GM12891 (cell line): ENCODE results near the gene RPP38.

ENCODE experiments used
- PAX5 ChIP-seq: IDR thresholded peaks from 2 replicates; pipeline ENCODE4 v1.6.1; 2011; ENCODE audit warnings: low read length, moderate library complexity, mild to moderate bottlenecking; ENCODE audit not compliant: insufficient read depth, severe bottlenecking
- POLR2A ChIP-seq: IDR thresholded peaks from 2 replicates; pipeline ENCODE4 v1.6.1; 2011; ENCODE audit warnings: low read depth, low read length, control low read depth
- POLR2AphosphoS5 ChIP-seq: IDR thresholded peaks from 2 replicates; pipeline ENCODE4 v1.6.1; 2011; ENCODE audit warnings: low read depth, low read length, control low read depth
- SPI1 ChIP-seq: IDR thresholded peaks from 2 replicates; pipeline ENCODE4 v1.6.1; 2011; ENCODE audit warnings: low read depth, low read length, control low read depth
- TAF1 ChIP-seq: IDR thresholded peaks from 2 replicates; pipeline ENCODE4 v1.6.1; 2011; ENCODE audit warnings: low read depth, low read length, control low read depth

DNA sequence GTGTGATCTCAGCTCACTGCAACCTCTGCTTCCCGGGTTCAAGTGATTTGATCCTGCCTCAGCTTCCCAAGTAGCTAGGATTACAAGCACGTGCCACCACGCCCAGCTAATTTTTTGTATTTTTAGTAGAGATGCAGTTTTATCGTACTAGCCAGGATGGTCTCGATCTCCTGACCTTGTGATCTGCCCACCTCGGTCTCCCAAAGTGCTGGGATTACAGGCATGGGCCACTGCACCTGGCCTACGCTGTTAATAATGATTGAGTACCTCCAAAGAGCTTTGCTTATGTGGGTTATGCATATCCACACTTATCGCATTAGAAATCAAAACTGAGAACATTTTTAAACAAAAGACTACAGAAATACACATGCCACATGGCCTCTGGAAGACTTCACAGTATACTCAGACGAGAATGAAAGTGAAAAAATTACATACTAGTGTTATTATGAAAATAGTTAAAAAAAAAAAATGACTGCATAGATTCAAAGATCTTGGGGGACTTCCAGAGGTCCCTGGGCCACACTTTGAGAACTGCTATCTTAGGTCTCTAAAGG is 25.4 kb downstream of the RPP38 start:
- TF ChIP-seq PAX5: no peak
- no peak for TF ChIP-seq POLR2A
- TF ChIP-seq POLR2AphosphoS5: no peak
- TF ChIP-seq TAF1: no peak
- TF ChIP-seq SPI1: no peak
